Middle frontal gyrus (tissue), 1 donor: ENCODE results near the gene GLRB.
"Not testable (repeated sequence)": the region's sequence is repeated elsewhere in the genome, so short reads cannot be mapped to it uniquely, and the experiment has no call there.

Experiments used
- DNase-seq: peaks from one replicate; pipeline ENCODE4 v3.0.0-alpha.2; 2015; ENCODE audit warnings: low spot score; ENCODE audit errors: extremely low spot score

GLRB gene

GRCh38 chr4:157075811-157076577 is at the start of gene GLRB:
TSS of gene GLRB (plus strand) at chr4:157076150. CDS start at chr4:157078025, 1,875 bp downstream.
- DNase-seq: no peak

- no peak for DNase-seq
Observed at GRCh38 chr4:157035471-157035870, 40.5 kb upstream of the GLRB start.

DNA sequence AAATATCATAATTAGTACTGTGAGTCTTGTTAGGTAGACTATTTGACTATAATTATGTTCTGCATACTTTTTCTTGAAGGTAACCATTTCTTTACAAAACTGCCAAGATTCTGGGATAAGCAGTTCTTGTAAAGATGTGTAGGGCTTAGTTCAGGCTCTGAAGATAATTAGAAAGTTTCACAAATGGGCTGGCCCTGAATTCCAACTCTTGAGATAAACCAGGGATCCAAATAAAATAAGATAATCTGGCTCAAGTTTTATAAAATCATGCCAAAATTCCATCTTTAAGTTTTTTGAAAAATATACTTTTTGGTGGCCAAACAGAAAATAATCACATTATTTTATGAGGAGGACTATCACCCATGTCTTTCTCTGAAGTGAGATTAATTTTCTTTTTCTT is 35.5 kb upstream of the GLRB start:
- DNase-seq: no peak

DNA sequence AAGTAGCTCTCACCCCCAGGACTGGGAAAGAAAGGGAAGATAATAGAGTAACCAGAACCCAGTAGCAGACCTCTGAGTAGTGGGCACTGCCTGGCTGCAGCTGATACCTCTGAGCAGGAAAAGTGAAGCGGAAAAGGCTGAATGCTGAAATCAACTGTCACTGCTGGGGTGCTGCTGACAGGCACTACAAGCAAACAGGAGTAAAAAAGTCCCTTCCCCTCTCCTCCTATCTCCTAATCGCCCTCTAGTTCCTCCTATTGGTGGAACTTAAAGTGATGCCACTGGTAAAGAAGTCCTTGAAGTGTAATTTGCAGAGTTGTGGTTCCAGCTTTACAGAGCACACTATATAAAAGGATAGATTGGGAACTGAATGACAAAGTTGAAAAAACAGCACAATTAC is 32.8 kb upstream of the GLRB start:
- DNase-seq: no peak

DNA sequence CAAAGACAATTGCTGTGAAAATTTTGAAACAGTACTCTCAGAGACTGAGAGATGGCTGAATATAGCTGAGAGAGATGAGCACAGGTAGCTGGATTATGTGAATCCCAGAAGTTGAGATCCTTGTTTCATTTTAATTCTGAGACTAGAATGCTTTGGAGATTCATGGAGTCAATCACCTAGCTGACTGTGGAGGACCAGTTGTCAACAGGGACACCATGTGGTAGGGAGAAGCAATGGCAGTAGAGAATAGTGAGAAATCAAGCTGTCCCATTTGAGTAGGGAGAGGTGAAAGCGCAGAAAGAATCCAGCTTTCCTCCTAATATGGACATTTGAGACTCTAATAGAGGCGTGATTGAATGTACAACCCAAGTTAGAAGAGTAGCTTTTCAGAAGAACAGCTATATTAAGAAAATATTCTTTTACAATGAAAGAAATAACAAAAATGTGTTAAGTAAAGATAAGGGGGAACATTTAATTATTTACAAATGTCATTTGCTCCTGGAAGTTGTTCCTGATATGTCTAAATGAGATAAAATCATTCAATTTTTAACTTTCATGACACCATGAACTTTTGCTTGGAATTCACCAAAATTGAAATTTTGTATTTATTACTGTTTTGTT is 30.3 kb upstream of the GLRB start:
- DNase-seq: no peak

DNA sequence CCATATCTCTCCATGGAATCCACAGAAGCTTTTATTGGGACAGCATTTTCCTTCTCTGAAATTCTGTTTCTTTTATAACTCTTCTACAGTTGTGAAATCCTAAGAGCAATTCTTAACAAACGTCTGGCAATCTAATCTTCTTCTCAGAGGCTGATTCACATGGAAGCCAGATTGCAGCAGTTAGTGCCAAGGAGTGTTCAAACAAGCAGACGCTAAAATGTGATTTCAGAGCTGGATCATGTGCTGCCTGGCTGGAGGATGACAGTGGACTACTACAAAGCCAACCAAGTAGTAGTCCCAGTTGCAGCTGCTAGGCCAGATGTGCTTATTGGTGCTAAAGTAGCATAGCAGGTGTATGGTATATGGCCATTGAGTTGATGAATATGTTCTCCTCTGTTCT is 27.7 kb upstream of the GLRB start:
- DNase-seq: no peak

GRCh38 chr4:157050561-157050960 is 25.4 kb upstream of the GLRB start:
- no peak for DNase-seq

DNA sequence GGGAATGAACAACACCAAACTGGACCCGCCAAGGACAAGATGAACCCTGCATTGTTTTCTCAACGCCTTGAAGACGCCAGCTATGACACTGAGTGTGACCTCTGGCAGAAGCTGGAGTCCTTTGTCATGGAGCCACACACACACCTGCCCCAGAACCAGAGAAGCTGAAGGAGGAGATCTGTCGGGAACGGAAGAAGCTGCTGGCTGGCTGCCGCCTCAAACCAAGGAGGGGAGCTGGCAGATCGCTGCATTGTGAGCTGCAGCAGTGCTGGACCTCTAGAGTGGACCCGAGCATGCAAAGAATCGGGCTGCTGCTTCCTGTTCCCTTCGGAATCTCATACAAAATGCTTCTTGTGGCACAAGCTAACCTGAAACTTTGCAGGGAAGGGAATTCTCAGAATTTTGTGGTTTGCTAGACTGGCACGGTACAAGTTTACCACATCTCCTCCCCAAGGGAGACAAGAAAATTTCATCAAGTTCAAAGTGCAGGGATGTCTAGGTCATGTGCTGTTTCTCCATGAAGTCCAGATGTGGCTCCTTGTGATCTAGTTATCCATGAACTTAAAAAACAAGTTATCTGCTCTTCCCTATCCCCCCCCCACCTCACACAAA is 23.4 kb upstream of the GLRB start:
- no peak for DNase-seq

DNA sequence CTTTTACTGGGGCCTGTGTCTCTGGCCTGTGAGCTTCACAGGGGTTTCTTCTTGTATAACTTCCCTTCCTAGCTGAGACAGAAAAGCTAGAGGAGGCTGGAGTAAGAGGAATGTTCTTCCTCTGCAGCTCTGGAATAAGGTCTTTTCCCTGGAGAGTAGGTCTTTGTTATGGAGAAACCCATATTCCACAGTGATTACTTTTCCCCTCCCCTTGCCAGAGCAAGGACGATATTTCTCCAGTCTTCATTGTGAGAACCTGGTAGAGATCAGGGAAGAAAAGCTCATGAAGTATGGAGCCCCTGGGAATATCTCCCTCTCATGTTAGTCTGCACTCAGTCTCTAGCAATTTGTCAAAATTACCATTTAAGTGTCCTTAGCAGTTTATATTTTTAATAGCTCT is 18.7 kb upstream of the GLRB start:
- DNase-seq: no peak

DNA sequence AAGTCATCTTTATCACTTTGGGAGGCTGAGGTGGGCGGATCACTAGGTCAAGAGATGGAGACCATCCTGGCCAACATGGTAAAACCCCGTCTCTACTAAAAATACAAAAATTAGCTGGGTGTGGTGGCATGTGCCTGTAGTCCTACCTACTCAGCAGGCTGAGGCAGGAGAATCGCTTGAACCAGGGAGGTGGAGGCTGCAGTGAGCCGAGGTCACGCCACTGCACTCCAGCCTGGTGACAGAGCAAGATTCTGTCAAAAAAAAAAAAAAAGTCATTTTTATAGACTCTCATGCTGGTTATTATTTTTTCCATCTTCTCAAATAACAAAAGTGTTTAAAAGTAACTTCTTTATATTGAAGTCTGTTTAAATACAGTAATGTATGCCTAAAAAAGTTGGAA is 17.1 kb upstream of the GLRB start:
- not testable (repeated sequence) for DNase-seq

DNA sequence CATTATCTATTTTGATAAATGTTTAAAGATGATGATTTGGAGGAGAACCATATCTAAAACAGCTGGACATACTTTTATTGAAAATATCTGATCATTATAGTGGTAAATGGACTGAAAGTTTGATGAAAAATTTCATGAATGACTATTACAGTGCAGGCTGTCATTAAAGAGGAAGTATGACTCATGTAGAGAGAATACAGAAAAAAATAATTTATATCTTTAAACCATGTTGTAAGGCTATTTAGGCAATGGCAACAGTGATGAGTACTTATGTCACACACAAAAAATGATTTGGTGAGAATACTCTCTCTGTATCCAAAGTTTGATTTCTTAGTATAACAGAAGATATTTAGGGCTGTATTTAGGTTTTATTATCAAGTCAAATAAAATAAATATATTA is 3.9 kb upstream of the GLRB start:
- no peak for DNase-seq

DNA sequence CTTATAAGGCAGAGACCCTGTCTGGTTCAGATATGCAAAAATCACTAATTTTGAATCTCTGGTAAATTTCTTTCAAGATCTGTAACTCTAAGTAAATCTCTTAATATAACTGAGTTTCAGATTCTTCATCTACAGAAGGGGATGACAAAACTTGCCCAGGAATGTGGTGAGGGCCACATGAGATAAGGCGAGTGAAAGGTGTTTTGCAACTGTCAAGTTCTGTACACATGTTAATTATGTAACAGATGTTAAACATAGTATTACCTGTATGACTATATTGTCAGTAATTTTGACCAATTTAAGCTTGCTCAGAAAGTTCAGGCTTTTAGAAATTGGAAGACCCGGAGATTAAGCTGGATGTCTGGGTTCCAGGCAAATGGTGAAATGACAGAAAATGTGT is 549 bp upstream of the GLRB start:
- DNase-seq: no peak

DNA sequence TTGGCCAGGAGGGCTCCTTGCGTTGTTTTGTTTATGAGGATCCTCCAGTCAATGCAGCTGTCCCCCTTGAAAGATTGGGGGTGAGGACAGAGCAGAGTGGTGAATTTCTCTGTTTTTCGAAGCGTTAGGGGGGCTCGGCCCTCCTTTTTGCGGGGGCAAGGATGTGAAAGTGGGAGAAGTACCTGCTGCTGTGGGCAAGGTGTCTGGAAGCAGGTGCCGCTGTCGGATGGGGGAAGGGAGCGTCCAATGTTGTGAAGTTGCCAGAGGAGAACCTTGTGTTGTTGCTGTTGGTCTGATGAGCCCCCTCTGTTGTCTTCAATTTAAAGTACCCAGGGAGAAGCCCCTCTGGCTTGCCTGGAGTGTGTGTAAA is 613 bp downstream of the GLRB start:
- DNase-seq: no peak

- DNase-seq: no peak
Observed at GRCh38 chr4:157079441-157079840, 3.5 kb downstream of the GLRB start.

GRCh38 chr4:157080605-157081004 is 4.7 kb downstream of the GLRB start:
- no peak for DNase-seq

GRCh38 chr4:157095716-157096115 is 19.8 kb downstream of the GLRB start:
- DNase-seq: no peak

DNA sequence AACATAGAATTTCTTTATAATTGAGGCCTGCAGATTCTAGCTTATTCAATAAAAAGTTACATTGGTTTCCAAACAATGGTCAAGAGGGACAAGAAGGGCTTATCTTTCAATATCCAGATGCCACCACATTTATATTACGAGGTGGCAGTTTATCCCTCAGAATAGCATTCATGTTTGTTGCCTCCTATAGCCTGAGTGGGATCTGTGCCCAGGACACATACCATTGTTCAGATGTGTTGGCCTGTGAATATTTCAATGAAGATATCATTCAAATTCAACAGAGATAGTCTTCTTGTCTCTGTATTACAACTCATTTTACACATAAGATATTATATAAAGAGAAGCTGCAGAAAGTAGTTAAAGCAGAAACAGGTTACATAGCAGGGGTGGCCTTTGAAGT is 20.5 kb downstream of the GLRB start:
- DNase-seq: no peak

GRCh38 chr4:157099506-157099905 is 23.6 kb downstream of the GLRB start:
- no peak for DNase-seq

DNA sequence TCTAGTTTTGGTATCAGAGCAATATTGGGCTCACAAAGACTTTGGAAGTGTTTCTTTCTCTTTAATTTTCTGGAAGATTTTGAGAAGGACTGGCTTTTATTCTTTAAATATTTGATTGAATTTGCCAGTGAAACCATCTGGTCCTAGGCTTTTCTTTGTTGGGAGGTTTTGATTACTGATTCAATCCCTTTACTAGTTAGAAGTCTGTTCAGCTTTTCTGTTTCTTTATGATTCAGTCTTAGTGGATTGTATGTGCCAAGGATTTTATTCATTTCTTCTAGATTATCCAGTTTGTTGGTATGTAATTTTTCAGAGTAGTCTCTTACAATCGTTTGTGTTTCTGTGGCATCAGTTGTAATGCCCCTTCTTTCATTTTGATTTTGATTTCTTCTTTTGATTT is 28.6 kb downstream of the GLRB start:
- DNase-seq: no peak

DNA sequence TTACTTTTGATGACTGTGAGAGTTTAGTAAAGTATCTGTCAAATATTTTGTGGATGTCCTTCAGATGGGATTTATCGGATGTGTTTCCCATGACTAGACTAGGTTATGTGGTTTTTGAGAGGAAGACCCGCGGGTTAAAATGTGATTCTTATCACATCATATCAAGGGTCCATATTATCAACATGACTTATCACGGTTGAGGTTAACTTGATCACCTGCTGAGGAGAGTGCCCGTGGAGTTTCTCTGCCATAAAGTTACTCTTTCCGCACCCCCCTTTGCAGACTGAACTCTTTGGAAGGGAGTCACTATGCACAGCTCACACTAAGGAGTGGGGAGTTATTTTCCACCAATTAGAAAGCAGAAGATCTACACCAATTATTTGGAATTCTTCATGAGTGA is 38.7 kb downstream of the GLRB start:
- no peak for DNase-seq

- no peak for DNase-seq
Observed at GRCh38 chr4:157115613-157116335, 39.8 kb downstream of the GLRB start.

- DNase-seq: no peak
Observed at GRCh38 chr4:157121401-157121800, 45.5 kb downstream of the GLRB start.
